ENCODE data around the gene CTTNBP2NL. TPM values are rescaled to one million over a fixed set of nuclear protein-coding genes. Genes with fewer than 3 reads are reported as not detected.

Gene CTTNBP2NL
- total RNA-seq, result 19.1 TPM
- long read RNA-seq, full-length matches to known transcripts, result 12 of 18 reads
- long read RNA-seq, partial matches to known transcripts, result 0 of 18 reads
- long read RNA-seq, other reads (novel, unspliced or antisense), result 6 of 18 reads

- peak; percentile 98 for DNase-seq (ENCODE audit: low spot score)
- intact Hi-C loops (cut with DNase I), result loop anchor here (1.0 to 10.0 kb wide), 5 partner anchors 43 to 409 kb away; partner anchors contain the start of genes MOV10 and RHOC
These were observed at the start of gene CTTNBP2NL for GRCh38 chr1:112395821-112396652. CTTNBP2NL (plus strand) TSS chr1:112396214; CDS start chr1:112416166, 19,952 bp downstream.

- no peak for DNase-seq (ENCODE audit: low spot score)
These were observed 49.1 kb upstream of the CTTNBP2NL start for GRCh38 chr1:112346801-112347350.

GRCh38 chr1:112356765-112357164 is 39.2 kb upstream of the CTTNBP2NL start:
- DNase-seq (ENCODE audit: low spot score), result no peak
- intact Hi-C loops (cut with DNase I), result no loop called here

More at GRCh38 chr1:112346801-112347350, 49.1 kb upstream of the CTTNBP2NL start:
- intact Hi-C loops (cut with DNase I), result no loop called here

- no peak for DNase-seq (ENCODE audit: low spot score)
- intact Hi-C loops (cut with DNase I), result no loop called here
These were observed 38.5 kb upstream of the CTTNBP2NL start for GRCh38 chr1:112357467-112357866.

GRCh38 chr1:112358061-112358770 is 37.8 kb upstream of the CTTNBP2NL start:
- DNase-seq (ENCODE audit: low spot score), result no peak
- intact Hi-C loops (cut with DNase I), result no loop called here

GRCh38 chr1:112358798-112359408 is 37.1 kb upstream of the CTTNBP2NL start:
- intact Hi-C loops (cut with DNase I), result no loop called here
- no peak for DNase-seq (ENCODE audit: low spot score)

GRCh38 chr1:112359961-112360767 is 35.9 kb upstream of the CTTNBP2NL start:
- no peak for DNase-seq (ENCODE audit: low spot score)
- intact Hi-C loops (cut with DNase I), result no loop called here

GRCh38 chr1:112363636-112364035 is 32.4 kb upstream of the CTTNBP2NL start:
- no peak for DNase-seq (ENCODE audit: low spot score)
- intact Hi-C loops (cut with DNase I), result no loop called here

- DNase-seq (ENCODE audit: low spot score), result no peak
- intact Hi-C loops (cut with DNase I), result no loop called here
These were observed 27.8 kb upstream of the CTTNBP2NL start for GRCh38 chr1:112368198-112368597.

GRCh38 chr1:112369392-112370285 is 26.4 kb upstream of the CTTNBP2NL start:
- intact Hi-C loops (cut with DNase I), result no loop called here
- DNase-seq (ENCODE audit: low spot score), result peak; percentile 92

- intact Hi-C loops (cut with DNase I), result no loop called here
- DNase-seq (ENCODE audit: low spot score), result no peak
These were observed 25.0 kb upstream of the CTTNBP2NL start for GRCh38 chr1:112370996-112371395.

- DNase-seq (ENCODE audit: low spot score), result no peak
- intact Hi-C loops (cut with DNase I), result no loop called here
These were observed 24.2 kb upstream of the CTTNBP2NL start for GRCh38 chr1:112371775-112372174.

GRCh38 chr1:112373806-112374205 is 22.2 kb upstream of the CTTNBP2NL start:
- intact Hi-C loops (cut with DNase I), result no loop called here
- DNase-seq (ENCODE audit: low spot score), result no peak

GRCh38 chr1:112375701-112376100 is 20.3 kb upstream of the CTTNBP2NL start:
- no peak for DNase-seq (ENCODE audit: low spot score)
- intact Hi-C loops (cut with DNase I), result no loop called here

GRCh38 chr1:112380356-112380755 is 15.7 kb upstream of the CTTNBP2NL start:
- DNase-seq (ENCODE audit: low spot score), result no peak
- intact Hi-C loops (cut with DNase I), result no loop called here

- DNase-seq (ENCODE audit: low spot score), result no peak
- intact Hi-C loops (cut with DNase I), result no loop called here
These were observed 14.5 kb upstream of the CTTNBP2NL start for GRCh38 chr1:112381324-112382076.

- intact Hi-C loops (cut with DNase I), result no loop called here
- DNase-seq (ENCODE audit: low spot score), result no peak
These were observed 12.1 kb upstream of the CTTNBP2NL start for GRCh38 chr1:112383759-112384370.
